Spleen (tissue), 11 donors: ENCODE results near the gene RBBP8NL. TPM values are rescaled to one million over a fixed set of nuclear protein-coding genes. Genes with fewer than 3 reads are reported as not detected.

Source experiments
- DNase-seq: peaks from one replicate; pipeline ENCODE4 v3.0.0-alpha.2; 2020
- H3K27ac ChIP-seq, 8 donors: fragments of 200-600 bp; sonication (generic) in 7 of 8; 1 replicate in 4 of 8; 2 replicates in 4 of 8; pipeline versions ENCODE4 v1.5.0 to v1.8.0; 2016 to 2021; ENCODE audit warnings: inconsistent platforms in 4 of 8, mild to moderate bottlenecking in 4 of 8, moderate library complexity in 1 of 8
- H3K27me3 ChIP-seq, 7 donors: fragments of 200-600 bp; sonication (generic) in 6 of 7; replicated peaks in 1 of 7; 1 replicate in 4 of 7; 2 replicates in 3 of 7; pipeline versions ENCODE4 v1.5.0 to v1.8.0; 2016 to 2021; ENCODE audit warnings: inconsistent platforms in 3 of 7, mild to moderate bottlenecking in 1 of 7
- H3K36me3 ChIP-seq, 6 donors: fragments of 200-600 bp; sonication (generic) in 5 of 6; 1 replicate in 4 of 6; 2 replicates in 2 of 6; pipeline versions ENCODE4 v1.5.0 to v1.8.0; 2016 to 2021; ENCODE audit warnings: inconsistent platforms in 2 of 6
- H3K4me1 ChIP-seq, 6 donors: fragments of 200-600 bp; sonication (generic) in 5 of 6; 1 replicate in 3 of 6; 2 replicates in 3 of 6; pipeline versions ENCODE4 v1.5.0 to v1.8.0; 2016 to 2021; ENCODE audit warnings: inconsistent platforms in 3 of 6
- H3K4me3 ChIP-seq, 8 donors: fragments of 200-600 bp; sonication (generic) in 7 of 8; 1 replicate in 4 of 8; 2 replicates in 4 of 8; pipeline versions ENCODE4 v1.5.0 to v1.8.0; 2016 to 2021; ENCODE audit warnings: inconsistent platforms in 4 of 8, mild to moderate bottlenecking in 4 of 8, moderate library complexity in 2 of 8
- H3K9me3 ChIP-seq, 8 donors: fragments of 200-600 bp; sonication (generic) in 7 of 8; 1 replicate in 4 of 8; 2 replicates in 4 of 8; pipeline versions ENCODE4 v1.5.0 to v1.8.0; 2016 to 2021; ENCODE audit warnings: inconsistent platforms in 4 of 8
- CTCF ChIP-seq, 11 experiments: fragments of 200-600 bp in 7 of 11; fragments of 450-650 bp in 4 of 11; sonication (generic) in 4 of 11; IDR thresholded peaks in 8 of 11; conservative IDR thresholded peaks in 3 of 11; 1 replicate in 7 of 11; 2 replicates in 4 of 11; pipeline versions ENCODE4 v1.4.0 to v1.8.0; 2016 to 2021; ENCODE audit warnings: antibody characterized with exemption in 11 of 11, inconsistent platforms in 4 of 11, mild to moderate bottlenecking in 1 of 11
- POLR2A ChIP-seq, 3 donors: fragments of 450-650 bp; IDR thresholded peaks; one replicate each; pipeline ENCODE4 v1.5.1; 2017; ENCODE audit warnings: antibody characterized with exemption in 3 of 3, mild to moderate bottlenecking in 1 of 3
- POLR2AphosphoS5 ChIP-seq, 3 donors: sonication (generic); formaldehyde crosslinking; IDR thresholded peaks; one replicate each; pipeline ENCODE4 v1.5.1; 2017; ENCODE audit warnings: antibody characterized with exemption in 3 of 3
- WGBS, 5 donors: extraction: QIAGEN DNeasy Blood & Tissue Kit in 3 of 5; methylation state at CpG; one replicate each; pipeline versions ENCODE4 v1.1.5 to v1.1.7; 2013 to 2018; 5-methylcytosine and 5-hydroxymethylcytosine counted together
- intact Hi-C: fragments of 100-400 bp; cut with DNase I; formaldehyde crosslinking; loops from one replicate; pipeline ENCODE4 v1.15.0; 2023; ENCODE audit warnings: low total_unique reads
- polyA plus RNA-seq, 3 donors: library from polyadenylated mRNA; stranded (reverse); fragments of 200-250 nt; gene quantifications; one replicate each; pipeline ENCODE4 v1.2.1, GENCODE V29; 2013
- total RNA-seq, 7 donors: library from RNA; depleted of rRNA in 3 of 7; stranded (reverse); fragments of >200 nt in 3 of 7; fragmentation: NEBNext Ultra II Directional in 4 of 7; extraction: Animal tissue kit (Norgen Biotek cat#: 25700) in 4 of 7; gene quantifications; one replicate each; pipeline versions ENCODE4 v1.1.0 to v1.2.1, GENCODE V29; 2016 to 2021
- donor health status: healthy with polysubstance abuse.
- donor health status: DM: no; HTN: no; CAD: no; lungs with moderate emphysema.
- donor health status: DM: no; HTN: no; CAD: no.
- donor health status: Bipolar disorder and iron deficiency.
- donor health status: healthy.
- donor health status: DM: no; HTN: no; CAD: no.
- donor health status: DM: yes; HTN: yes; CAD: no.

RBBP8NL gene
- total and polyA plus RNA-seq, 10 donors: 0.03 TPM; not detected in 9

- no peak for DNase-seq
- 67 to 83% (median 68%) methylated on average over 6 to 10 of the region's 10 CpGs for WGBS, 5 donors
- H3K9me3 ChIP-seq: no peaks in the 10 kb centered on the region
These were observed 3.0 kb upstream of the RBBP8NL start for GRCh38 chr20:62430311-62430853.

GRCh38 chr20:62429455-62430310 is 2.3 kb upstream of the RBBP8NL start:
- 74 to 88% (median 83%) methylated on average over 21 to 23 of the region's 23 CpGs for WGBS, 5 donors
- Histone ChIP-seq H3K36me3 (no peaks in the 10 kb centered on the region), H3K4me1 (no peaks in the 10 kb centered on the region), H3K27me3 (peaks cover 0 to 82% (median 4%) of the 10 kb centered on the region in 7 donors), H3K4me3 (no peak overlapping the region), H3K9me3 (no peaks in the 10 kb centered on the region), H3K27ac (no peak overlapping the region)
- intact Hi-C loops: no loop called here
- no peak for DNase-seq
- no peak for TF ChIP-seq POLR2AphosphoS5 (IDR thresholded peaks at IDR 0.05)

More at GRCh38 chr20:62430311-62430853, 3.0 kb upstream of the RBBP8NL start:
- Histone ChIP-seq H3K4me1 (no peaks in the 10 kb centered on the region), H3K27ac (no peak overlapping the region), H3K4me3 (no peak overlapping the region), H3K36me3 (no peaks in the 10 kb centered on the region), H3K27me3 (peaks cover 0 to 82% (median 4%) of the 10 kb centered on the region in 7 donors)
- intact Hi-C loops: no loop called here
- TF ChIP-seq CTCF (IDR thresholded peaks at IDR 0.05 in 8 of 11, conservative IDR thresholded peaks at IDR 0.05 in 3 of 11) (no peak), POLR2A (IDR thresholded peaks at IDR 0.05) (no peak), POLR2AphosphoS5 (IDR thresholded peaks at IDR 0.05) (no peak)

GRCh38 chr20:62428396-62429295 is 1.3 kb upstream of the RBBP8NL start:
- peaks cover 0 to 82% (median 12%) of the 10 kb centered on the region in 7 donors for H3K27me3 ChIP-seq
- WGBS, 5 donors: 52 to 69% (median 53%) methylated on average over 18 to 31 of the region's 31 CpGs
- H3K36me3 ChIP-seq: no peaks in the 10 kb centered on the region
- DNase-seq: no peak
- no peaks in the 10 kb centered on the region for H3K4me1 ChIP-seq
- TF ChIP-seq CTCF (IDR thresholded peaks at IDR 0.05 in 8 of 11, conservative IDR thresholded peaks at IDR 0.05 in 3 of 11): no peak
- TF ChIP-seq POLR2A (IDR thresholded peaks at IDR 0.05): no peak
- no peak for TF ChIP-seq POLR2AphosphoS5 (IDR thresholded peaks at IDR 0.05)
- H3K4me3 ChIP-seq: no peak overlapping the region
- intact Hi-C loops: no loop called here
- no peaks in the 10 kb centered on the region for H3K9me3 ChIP-seq
- no peak overlapping the region for H3K27ac ChIP-seq

- no peak for TF ChIP-seq CTCF (IDR thresholded peaks at IDR 0.05 in 8 of 11, conservative IDR thresholded peaks at IDR 0.05 in 3 of 11)
- Histone ChIP-seq H3K27ac (no peak overlapping the region), H3K4me1 (no peaks in the 10 kb centered on the region), H3K27me3 (peaks cover 0 to 82% (median 19%) of the 10 kb centered on the region in 7 donors), H3K9me3 (no peaks in the 10 kb centered on the region), H3K36me3 (no peaks in the 10 kb centered on the region), H3K4me3 (no peak overlapping the region)
- intact Hi-C loops: no loop called here
- WGBS, 5 donors: 60 to 94% (median 83%) methylated on average over 2 to 10 of the region's 10 CpGs
- no peak for DNase-seq
These were observed 648 bp upstream of the RBBP8NL start for GRCh38 chr20:62428002-62428372.
